Measurements from ENCODE around the gene RPL21. TPM values are rescaled to one million over a fixed set of nuclear protein-coding genes. Genes with fewer than 3 reads are reported as not detected.
"Not testable (repeated sequence)": the region's sequence is repeated elsewhere in the genome, so short reads cannot be mapped to it uniquely, and the experiment has no call there.

RPL21 gene
- total RNA-seq, 1 experiment from 2014 or later: 1,158 TPM

DNA sequence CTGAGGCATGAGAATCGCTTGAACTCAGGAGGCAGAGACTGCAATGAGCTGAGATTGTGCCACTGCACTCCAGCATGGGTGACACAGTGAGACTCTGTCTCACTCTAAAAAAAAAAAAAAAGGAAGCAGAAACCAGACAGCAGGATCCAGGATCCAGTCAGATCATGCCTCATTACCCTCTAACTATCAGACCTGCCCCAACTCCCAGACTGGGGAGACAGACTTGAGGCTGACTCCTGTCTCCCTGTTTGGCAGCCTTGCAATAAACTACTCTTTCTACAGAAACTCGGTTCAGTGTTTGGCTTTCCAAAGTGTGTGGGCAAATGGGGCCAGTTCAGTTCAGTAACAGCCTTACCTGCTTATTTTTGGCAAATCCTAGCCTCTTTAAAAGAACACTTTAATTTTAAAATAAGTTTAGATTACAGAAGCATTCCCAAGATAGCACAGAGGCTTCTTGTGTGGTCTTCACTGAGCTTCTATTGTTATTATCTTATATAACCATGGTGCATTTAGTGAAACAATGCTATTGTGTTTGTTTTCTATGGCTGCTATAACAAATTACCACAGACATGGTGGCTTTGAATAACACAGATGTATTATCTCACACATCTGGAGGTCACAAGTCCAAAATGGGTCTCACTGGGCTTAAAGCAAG lies 37.8 kb downstream of the RPL21 start:
- Histone ChIP-seq H3K4me3 (ENCODE audit: low read depth, low read length) (no peak overlapping the region), H3K4me1 (no peaks in the 10 kb centered on the region), H3K27me3 (replicated peaks; ENCODE audit: control insufficient read depth, insufficient read depth, low read length) (no peaks in the 10 kb centered on the region), H3K9me3 (no peaks in the 10 kb centered on the region), H3K36me3 (ENCODE audit: control insufficient read depth, insufficient read depth, low read length) (no peaks in the 10 kb centered on the region)
- Mint-ChIP-seq H3K27ac (ENCODE audit: unreplicated experiment) (no peak overlapping the region), H3K27me3 (ENCODE audit: insufficient read depth, unreplicated experiment) (peaks cover 4% of the 10 kb centered on the region), H3K9me3 (ENCODE audit: unreplicated experiment) (no peaks in the 10 kb centered on the region), H3K36me3 (ENCODE audit: insufficient read depth, unreplicated experiment) (no peaks in the 10 kb centered on the region), H3K4me3 (ENCODE audit: unreplicated experiment) (no peak overlapping the region), H3K4me1 (ENCODE audit: low read depth, unreplicated experiment) (no peaks in the 10 kb centered on the region)
- intact Hi-C loops (cut with micrococcal nuclease; ENCODE audit: unreplicated experiment): no loop called here
- DNase-seq: no peak
- BruUV-seq (replicated peaks): no TSS peak
- ChIA-PET POLR2A (no interaction called here), CTCF (no interaction called here)
- TF ChIP-seq, protein P1, sequence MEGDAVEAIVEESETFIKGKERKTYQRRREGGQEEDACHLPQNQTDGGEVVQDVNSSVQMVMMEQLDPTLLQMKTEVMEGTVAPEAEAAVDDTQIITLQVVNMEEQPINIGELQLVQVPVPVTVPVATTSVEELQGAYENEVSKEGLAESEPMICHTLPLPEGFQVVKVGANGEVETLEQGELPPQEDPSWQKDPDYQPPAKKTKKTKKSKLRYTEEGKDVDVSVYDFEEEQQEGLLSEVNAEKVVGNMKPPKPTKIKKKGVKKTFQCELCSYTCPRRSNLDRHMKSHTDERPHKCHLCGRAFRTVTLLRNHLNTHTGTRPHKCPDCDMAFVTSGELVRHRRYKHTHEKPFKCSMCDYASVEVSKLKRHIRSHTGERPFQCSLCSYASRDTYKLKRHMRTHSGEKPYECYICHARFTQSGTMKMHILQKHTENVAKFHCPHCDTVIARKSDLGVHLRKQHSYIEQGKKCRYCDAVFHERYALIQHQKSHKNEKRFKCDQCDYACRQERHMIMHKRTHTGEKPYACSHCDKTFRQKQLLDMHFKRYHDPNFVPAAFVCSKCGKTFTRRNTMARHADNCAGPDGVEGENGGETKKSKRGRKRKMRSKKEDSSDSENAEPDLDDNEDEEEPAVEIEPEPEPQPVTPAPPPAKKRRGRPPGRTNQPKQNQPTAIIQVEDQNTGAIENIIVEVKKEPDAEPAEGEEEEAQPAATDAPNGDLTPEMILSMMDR (IDR thresholded peaks at IDR 0.05; ENCODE audit: insufficient read depth in 1 of 2, low read depth in 1 of 2, low read length in 1 of 2, severe bottlenecking in 1 of 2, unreplicated experiment in 1 of 2): no peak

- no TSS peak for BruUV-seq (replicated peaks)
- no peak overlapping the region for H3K4me3 ChIP-seq (ENCODE audit: low read depth, low read length)
- H3K27ac Mint-ChIP-seq (ENCODE audit: unreplicated experiment): no peak overlapping the region
- no peaks in the 10 kb centered on the region for H3K9me3 ChIP-seq
- POLR2A ChIA-PET: no interaction called here
- H3K27me3 ChIP-seq (replicated peaks; ENCODE audit: control insufficient read depth, insufficient read depth, low read length): no peaks in the 10 kb centered on the region
- intact Hi-C loops (cut with micrococcal nuclease; ENCODE audit: unreplicated experiment): no loop called here
- H3K4me1 ChIP-seq: no peaks in the 10 kb centered on the region
- no peak overlapping the region for H3K4me3 Mint-ChIP-seq (ENCODE audit: unreplicated experiment)
- no peak for DNase-seq
- H3K9me3 Mint-ChIP-seq (ENCODE audit: unreplicated experiment): no peaks in the 10 kb centered on the region
- H3K27me3 Mint-ChIP-seq (ENCODE audit: insufficient read depth, unreplicated experiment): peaks cover 9% of the 10 kb centered on the region
- H3K36me3 Mint-ChIP-seq (ENCODE audit: insufficient read depth, unreplicated experiment): no peaks in the 10 kb centered on the region
- H3K36me3 ChIP-seq (ENCODE audit: control insufficient read depth, insufficient read depth, low read length): no peaks in the 10 kb centered on the region
- TF ChIP-seq, protein P1 (IDR thresholded peaks at IDR 0.05; ENCODE audit: insufficient read depth in 1 of 2, low read depth in 1 of 2, low read length in 1 of 2, severe bottlenecking in 1 of 2, unreplicated experiment in 1 of 2): no peak
- CTCF ChIA-PET: interaction anchor here (1.1 kb wide), 1 partner anchor 20 kb away, joined by 3 read pairs; the partner anchor contains the start of gene RASL11A
- no peaks in the 10 kb centered on the region for H3K4me1 Mint-ChIP-seq (ENCODE audit: low read depth, unreplicated experiment)
Measured at GRCh38 chr13:27290715-27291114, 39.4 kb downstream of the RPL21 start.

DNA sequence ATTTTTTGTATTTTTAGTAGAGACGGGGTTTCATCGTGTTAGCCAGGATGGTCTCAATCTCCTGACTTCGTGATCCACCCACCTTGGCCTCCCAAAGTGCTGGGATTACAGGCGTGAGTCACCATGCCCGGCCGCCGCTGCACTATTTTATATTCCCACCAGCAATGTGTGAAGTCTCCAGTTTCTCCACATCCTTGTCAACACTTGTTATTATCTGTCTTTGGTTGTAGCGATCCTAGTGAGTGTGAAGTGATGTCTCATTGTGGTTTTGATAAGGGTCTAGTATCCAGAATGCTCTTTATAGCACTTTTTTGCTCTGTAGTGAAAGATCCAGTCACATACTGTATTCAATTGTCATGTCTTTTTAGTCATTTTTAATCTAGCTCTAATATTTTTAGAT lies 40.6 kb downstream of the RPL21 start:
- H3K4me1 ChIP-seq; H3K4me3 ChIP-seq (ENCODE audit: low read depth, low read length); H3K27me3 ChIP-seq (replicated peaks; ENCODE audit: control insufficient read depth, insufficient read depth, low read length); intact Hi-C loops (cut with micrococcal nuclease; ENCODE audit: unreplicated experiment); DNase-seq; H3K4me1 Mint-ChIP-seq (ENCODE audit: low read depth, unreplicated experiment); H3K9me3 Mint-ChIP-seq (ENCODE audit: unreplicated experiment); H3K4me3 Mint-ChIP-seq (ENCODE audit: unreplicated experiment); H3K36me3 ChIP-seq (ENCODE audit: control insufficient read depth, insufficient read depth, low read length); CTCF ChIA-PET; H3K27me3 Mint-ChIP-seq (ENCODE audit: insufficient read depth, unreplicated experiment); H3K36me3 Mint-ChIP-seq (ENCODE audit: insufficient read depth, unreplicated experiment); H3K9me3 ChIP-seq; H3K27ac Mint-ChIP-seq (ENCODE audit: unreplicated experiment); BruUV-seq (replicated peaks): not testable (repeated sequence)
- POLR2A ChIA-PET: interaction anchor here (0.6 kb wide), 1 partner anchor 39 kb away, joined by 3 read pairs; no protein-coding TSS in a partner anchor
